GM18498 (cell line): Measurements from ENCODE around the gene LRMDA.
"Not testable (repeated sequence)": the region's sequence is repeated elsewhere in the genome, so short reads cannot be mapped to it uniquely, and the experiment has no call there.

Source experiments
- ATAC-seq: cut with Tn5 transposase; IDR thresholded peaks from one replicate; pipeline ENCODE4 v1.9.1; 2021; ENCODE audit warnings: mild to moderate bottlenecking, moderate library complexity; ENCODE audit not compliant: unreplicated experiment

LRMDA gene

DNA sequence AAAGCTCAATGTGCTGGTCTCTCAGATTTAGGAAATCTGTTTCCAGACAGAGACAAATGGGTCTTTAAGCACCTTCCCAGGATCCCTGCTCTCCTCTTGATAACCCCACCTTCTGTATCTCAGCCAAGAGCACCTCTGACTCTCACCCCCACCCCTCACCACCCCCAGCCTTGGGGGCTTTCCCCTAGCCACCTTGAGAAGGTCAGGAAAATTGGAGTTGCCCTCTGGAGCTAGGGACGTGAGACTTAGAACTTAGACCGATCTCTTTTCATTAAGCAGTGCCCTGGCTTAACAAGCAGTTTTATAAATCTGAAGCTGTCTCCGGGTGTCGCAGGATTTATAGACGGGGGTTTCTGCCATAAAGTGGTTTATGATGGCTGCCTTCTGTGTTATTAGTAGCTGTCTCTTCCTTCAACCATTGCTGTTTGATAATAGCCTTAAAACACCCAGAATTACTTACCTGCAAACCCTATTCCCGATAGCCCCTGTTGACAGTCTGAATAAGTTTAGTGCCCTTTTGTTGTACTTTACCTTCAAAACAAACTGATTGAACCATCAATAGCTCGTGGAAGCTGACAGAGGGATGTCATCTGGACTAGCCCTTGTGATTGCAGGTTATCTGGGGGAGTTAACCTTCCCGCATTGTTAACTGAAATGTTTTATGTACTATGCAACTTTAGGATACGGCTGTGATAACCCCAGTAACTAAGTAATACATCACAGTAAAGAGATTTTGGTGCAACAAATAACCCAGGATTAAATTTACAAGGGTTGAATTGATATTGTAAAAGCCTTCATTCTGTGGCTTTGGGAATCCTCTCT lies 621.5 kb downstream of the LRMDA start:
- no peak for ATAC-seq

GRCh38 chr10:76055466-76055865 lies 624.0 kb downstream of the LRMDA start:
- ATAC-seq: no peak

- ATAC-seq: no peak
These were observed 624.5 kb downstream of the LRMDA start for GRCh38 chr10:76055963-76056362.

GRCh38 chr10:76060993-76061392 lies 629.6 kb downstream of the LRMDA start:
- ATAC-seq: not testable (repeated sequence)

GRCh38 chr10:76066457-76066856 lies 635.0 kb downstream of the LRMDA start:
- no peak for ATAC-seq

- no peak for ATAC-seq
These were observed 636.0 kb downstream of the LRMDA start for GRCh38 chr10:76067447-76067846.

DNA sequence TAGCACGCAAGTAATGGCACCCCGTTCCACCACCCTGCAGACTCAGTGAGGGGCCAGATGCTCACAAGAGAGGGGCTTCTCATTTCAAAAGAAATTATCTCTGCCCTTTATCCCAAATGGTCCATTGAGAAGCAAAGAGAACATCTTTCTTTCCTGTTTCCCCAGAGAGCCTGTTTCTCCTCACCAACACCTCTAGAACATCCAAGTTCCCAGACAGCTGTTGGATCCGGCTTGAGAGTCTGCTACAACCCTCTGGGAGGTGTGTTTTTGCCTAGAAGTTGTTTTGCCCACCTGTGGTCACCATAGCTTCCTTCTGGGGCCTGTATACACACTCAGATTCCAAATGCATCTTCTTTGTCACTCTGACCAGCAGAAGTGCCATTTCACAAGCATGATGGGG lies 637.4 kb downstream of the LRMDA start:
- no peak for ATAC-seq

DNA sequence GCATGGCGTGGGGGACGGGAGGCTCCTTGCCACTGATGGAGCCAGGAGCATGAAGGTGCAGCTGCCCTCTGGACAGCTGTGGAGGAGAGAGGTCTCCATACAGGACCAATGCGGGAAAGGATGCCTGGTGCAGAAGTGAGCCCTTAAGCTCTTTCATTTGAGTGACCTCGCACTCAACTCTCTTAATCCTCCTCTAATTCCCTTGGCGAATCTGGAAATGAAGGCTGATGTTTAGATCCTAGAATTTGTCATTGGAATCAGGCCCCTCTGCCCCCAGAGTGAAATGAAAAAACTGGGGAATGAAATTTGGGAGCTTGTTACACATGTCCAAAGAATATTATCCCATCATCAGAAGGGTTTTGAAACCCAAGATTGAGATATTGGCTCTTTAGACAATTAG lies 639.5 kb downstream of the LRMDA start:
- ATAC-seq: no peak

GRCh38 chr10:76071653-76072365 lies 640.4 kb downstream of the LRMDA start:
- no peak for ATAC-seq

DNA sequence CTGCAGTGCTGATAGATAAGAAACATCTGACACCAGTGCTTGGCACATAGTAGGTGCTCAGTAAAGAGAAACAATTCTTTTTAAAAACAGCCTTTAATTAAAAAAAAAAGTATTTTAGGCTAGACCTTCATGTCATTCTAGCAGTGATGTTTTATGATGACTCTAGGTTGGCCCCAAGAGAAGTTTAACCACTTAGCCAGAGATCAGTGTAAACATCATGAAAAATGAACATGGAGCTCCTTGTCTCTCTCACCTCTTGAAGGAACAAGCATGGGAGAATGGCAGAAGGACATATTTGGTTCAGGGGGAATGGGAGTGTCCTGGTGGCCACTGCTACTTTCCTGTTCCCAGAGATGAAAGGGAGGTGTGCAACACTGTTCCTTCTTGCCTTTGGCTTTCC lies 641.0 kb downstream of the LRMDA start:
- no peak for ATAC-seq

- ATAC-seq: no peak
These were observed 642.1 kb downstream of the LRMDA start for GRCh38 chr10:76073524-76073923.

DNA sequence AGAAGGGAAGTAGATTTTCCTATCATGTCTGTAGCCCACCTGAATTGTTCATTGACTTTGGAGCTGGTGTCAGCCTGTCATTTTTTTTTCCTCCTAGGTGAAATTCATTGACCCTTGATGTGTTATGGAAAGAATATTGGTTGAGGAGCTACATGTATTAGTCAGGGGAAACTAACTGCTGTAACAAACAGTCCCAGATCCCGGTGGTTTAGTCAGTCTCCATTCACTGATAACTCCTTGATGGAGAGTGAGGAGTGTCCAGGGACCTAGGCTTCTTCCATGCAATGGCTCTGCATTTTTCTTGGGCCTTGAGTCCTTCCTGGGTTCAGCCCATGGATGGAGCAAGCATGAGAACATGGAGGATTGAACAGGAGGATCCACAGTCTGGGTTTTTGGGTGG lies 643.2 kb downstream of the LRMDA start:
- no peak for ATAC-seq

GRCh38 chr10:76080451-76080850 lies 649.0 kb downstream of the LRMDA start:
- ATAC-seq: no peak

DNA sequence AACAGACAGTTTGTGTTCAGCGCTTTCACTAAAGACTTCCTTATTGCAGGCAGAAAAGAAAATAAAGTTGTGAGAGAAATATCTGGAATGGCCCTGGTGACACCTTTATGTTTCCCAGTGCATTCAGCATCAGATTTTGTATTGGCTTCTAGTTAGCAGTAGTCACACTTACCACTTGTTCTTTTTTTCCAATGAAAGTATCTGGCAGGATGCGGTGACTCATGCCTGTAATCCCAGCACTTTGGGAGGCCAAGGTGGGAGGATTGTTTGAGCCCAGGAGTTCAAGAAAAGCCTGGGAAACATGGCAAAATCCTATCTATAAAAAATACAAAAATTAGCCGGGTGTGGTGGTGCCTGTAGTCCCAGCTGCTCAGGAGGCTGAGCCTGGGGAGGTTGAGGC lies 649.6 kb downstream of the LRMDA start:
- ATAC-seq: no peak

GRCh38 chr10:76082232-76082631 lies 650.8 kb downstream of the LRMDA start:
- no peak for ATAC-seq

DNA sequence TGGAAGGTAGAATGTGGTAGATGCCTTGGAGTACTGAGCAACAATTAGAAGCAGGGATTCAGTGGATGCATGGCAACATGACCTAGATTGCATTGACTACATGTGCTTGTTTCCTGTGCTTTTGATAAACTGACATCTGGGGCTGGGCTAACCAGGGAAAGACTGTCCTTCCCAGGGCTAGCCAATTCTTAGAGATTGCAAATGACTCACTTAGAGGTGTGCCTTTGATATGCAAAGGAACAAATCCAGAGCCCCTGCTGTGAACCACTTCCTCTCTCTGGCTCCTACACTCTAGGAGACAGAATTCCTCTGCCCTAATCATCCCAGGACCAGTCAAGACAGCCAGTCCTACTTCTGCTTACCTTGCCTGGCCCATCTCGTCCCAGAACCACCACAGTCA lies 651.5 kb downstream of the LRMDA start:
- no peak for ATAC-seq

DNA sequence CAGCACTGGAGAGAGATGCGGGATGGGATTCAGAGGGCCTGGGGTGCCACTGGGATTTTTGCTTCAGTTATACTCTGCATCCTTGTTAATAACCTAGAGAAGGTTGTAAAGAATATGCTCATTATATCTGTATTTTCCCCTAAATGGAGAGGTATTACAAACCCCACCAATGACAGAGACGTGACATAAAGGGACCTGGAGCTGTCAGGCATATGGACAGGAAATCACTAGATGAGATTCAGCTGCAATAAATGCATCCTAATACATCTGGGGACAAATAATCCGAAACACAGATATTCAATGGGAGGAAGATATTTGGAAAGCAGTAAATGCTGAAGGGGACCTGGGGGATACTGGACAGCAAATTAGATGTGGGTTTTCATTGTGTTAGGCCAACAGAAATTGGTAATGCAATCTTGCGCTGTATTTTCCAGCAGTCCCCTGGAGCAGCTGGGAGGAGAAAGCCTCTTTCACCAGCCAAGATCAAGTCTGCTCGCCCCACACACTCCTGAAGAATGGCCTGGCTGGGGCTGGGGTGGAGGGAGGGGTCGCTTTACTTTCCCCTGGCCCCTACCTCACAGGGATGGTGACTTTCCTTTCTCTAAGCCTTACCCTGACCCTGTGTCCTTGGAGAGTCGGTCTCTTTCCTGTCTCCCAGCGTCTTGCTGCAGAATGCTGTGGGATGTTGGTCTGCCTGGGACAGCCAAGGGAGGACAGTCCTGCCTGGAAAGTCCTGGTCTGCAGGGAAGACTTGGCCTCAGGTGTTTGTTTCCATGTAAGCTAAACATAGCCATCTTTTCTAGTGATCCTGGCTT lies 653.8 kb downstream of the LRMDA start:
- ATAC-seq: no peak

DNA sequence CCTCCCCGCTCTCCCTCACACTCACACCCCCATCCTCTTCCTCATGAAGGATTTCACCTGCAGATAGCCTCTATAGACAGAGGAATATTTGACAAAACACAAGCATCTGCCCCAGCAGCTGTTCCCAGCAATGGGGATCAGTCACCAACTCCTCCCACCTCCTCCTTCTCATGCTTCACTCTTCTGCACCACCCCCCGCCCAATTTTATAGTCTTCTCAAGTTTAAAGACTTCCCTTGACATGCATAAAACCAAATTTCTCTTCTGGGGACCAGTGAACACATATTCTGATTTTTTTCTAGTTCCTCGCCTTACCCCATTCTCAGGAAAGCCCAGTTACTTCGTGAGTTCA lies 654.4 kb downstream of the LRMDA start:
- no peak for ATAC-seq

DNA sequence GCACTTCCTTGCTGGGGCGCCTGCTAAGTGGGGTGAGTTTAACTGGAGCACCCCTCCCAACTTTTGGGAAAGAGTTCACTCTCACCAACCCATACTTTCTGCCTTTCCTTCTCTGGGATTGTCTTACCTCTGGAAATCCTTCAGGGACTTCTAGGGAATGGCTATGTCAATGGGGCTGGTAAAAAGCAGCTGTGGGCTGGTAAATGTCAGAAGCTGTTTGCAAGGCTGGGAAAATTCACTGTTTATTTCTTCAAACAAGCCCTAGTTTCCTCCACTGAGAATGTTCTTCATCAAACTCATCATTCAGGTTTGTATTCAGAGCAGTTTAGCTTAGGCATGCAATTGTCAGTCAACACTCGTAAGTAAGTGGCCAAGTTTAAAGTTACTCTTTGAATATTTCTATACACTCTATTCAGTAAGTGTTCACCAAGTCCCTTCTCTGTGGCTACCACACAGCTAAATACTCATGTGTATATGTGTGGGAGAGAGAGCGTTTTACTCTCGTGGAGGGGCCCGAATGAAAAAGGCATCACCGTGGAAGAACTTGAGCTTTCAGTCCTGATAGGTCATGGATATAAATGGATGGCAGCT lies 654.8 kb downstream of the LRMDA start:
- ATAC-seq: peak; percentile 4

GRCh38 chr10:76086761-76087639 lies 655.6 kb downstream of the LRMDA start:
- peak; percentile 60 for ATAC-seq
